ENCODE results near the gene MAFG. TPM values are rescaled to one million over a fixed set of nuclear protein-coding genes. Genes with fewer than 3 reads are reported as not detected.
A peak's percentile ranks its signal among the peaks of the same experiment; 100 is the strongest.

MAFG gene
- total and polyA plus RNA-seq, 2 of the 13 experiments (the other 11 are each of a cell fraction or from before 2014, with no cell fraction given): 14.5 to 20.0 TPM

DNA sequence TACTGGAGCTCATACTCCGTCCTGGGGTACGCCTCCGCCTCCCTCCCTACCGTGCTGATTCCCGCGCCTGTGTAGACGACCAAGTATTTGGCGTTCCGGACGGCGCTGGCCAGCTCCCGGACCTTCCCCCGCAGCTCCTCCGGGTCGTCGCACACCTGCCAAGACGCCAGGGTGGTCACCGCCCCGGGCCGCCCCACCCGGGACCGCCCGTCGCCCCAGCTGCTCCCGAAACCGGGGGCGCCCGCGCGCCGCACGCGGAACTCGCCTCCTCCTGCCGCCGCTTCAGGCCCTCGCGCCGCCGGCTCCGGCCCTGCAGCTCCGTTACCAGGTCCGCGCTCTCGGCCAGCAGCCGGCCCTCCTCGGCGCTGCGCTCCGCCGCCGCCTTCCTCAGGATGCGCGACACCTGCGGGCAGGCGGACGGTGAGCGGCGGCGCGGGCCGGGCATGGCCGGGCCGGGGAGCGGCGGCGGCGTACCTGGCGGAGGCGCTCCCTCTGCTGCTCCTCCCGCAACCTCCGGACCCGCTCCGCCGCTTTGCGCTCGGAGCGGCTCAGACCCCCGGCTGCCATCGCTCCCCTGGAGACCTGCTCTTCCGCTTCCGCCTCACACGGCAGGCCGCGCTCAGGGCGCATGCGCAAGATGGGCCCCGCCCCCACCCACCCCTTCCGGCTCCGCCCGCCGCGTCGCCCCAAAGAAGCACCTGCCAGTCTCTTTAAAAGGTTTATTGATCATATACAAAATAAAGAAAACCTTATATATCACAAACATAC, 9.8 kb downstream of the MAFG start, which contains the start of gene SIRT7 (continued):
- TF ChIP-seq, protein P1, sequence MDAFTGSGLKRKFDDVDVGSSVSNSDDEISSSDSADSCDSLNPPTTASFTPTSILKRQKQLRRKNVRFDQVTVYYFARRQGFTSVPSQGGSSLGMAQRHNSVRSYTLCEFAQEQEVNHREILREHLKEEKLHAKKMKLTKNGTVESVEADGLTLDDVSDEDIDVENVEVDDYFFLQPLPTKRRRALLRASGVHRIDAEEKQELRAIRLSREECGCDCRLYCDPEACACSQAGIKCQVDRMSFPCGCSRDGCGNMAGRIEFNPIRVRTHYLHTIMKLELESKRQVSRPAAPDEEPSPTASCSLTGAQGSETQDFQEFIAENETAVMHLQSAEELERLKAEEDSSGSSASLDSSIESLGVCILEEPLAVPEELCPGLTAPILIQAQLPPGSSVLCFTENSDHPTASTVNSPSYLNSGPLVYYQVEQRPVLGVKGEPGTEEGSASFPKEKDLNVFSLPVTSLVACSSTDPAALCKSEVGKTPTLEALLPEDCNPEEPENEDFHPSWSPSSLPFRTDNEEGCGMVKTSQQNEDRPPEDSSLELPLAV (CRISPR knock-in tag; conservative IDR thresholded peaks at IDR 0.05; ENCODE audit: low read depth): no peak
- TF ChIP-seq, protein P2, sequence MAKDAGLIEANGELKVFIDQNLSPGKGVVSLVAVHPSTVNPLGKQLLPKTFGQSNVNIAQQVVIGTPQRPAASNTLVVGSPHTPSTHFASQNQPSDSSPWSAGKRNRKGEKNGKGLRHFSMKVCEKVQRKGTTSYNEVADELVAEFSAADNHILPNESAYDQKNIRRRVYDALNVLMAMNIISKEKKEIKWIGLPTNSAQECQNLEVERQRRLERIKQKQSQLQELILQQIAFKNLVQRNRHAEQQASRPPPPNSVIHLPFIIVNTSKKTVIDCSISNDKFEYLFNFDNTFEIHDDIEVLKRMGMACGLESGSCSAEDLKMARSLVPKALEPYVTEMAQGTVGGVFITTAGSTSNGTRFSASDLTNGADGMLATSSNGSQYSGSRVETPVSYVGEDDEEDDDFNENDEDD (CRISPR knock-in tag; IDR thresholded peaks at IDR 0.05; ENCODE audit: borderline replicate concordance): peak; percentile 44; the same call in 1 of the 2 replicates
- TF ChIP-seq SCMH1 (CRISPR knock-in tag; IDR thresholded peaks at IDR 0.05; ENCODE audit: borderline replicate concordance) (no peak), CREB1 (IDR thresholded peaks at IDR 0.05) (no peak), CREB1 (CRISPR knock-in tag; IDR thresholded peaks at IDR 0.05) (no peak), ZNF121 (CRISPR knock-in tag; IDR thresholded peaks at IDR 0.05) (no peak), ZNF143 (CRISPR knock-in tag; IDR thresholded peaks at IDR 0.05) (no peak), SP1 (IDR thresholded peaks at IDR 0.05) (no peak), SP1 (CRISPR knock-in tag; IDR thresholded peaks at IDR 0.05) (peak; percentile 78)
- TF ChIP-seq, protein P3, sequence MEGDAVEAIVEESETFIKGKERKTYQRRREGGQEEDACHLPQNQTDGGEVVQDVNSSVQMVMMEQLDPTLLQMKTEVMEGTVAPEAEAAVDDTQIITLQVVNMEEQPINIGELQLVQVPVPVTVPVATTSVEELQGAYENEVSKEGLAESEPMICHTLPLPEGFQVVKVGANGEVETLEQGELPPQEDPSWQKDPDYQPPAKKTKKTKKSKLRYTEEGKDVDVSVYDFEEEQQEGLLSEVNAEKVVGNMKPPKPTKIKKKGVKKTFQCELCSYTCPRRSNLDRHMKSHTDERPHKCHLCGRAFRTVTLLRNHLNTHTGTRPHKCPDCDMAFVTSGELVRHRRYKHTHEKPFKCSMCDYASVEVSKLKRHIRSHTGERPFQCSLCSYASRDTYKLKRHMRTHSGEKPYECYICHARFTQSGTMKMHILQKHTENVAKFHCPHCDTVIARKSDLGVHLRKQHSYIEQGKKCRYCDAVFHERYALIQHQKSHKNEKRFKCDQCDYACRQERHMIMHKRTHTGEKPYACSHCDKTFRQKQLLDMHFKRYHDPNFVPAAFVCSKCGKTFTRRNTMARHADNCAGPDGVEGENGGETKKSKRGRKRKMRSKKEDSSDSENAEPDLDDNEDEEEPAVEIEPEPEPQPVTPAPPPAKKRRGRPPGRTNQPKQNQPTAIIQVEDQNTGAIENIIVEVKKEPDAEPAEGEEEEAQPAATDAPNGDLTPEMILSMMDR (CRISPR knock-in tag; IDR thresholded peaks at IDR 0.05): no peak; the same call in 1 of the 2 replicates

Measured in HepG2 (cell line).